Measurements from ENCODE around the gene NR3C2. TPM values are rescaled to one million over a fixed set of nuclear protein-coding genes. Genes with fewer than 3 reads are reported as not detected.

NR3C2 gene
- polyA plus RNA-seq, 1 of the 3 experiments (the other 2 are of a cell fraction): 0.02 TPM

- Histone ChIP-seq H2AFZ (ENCODE audit: low read depth) (no peak overlapping the region), H3K4me2 (no peak overlapping the region), H3K27ac (ENCODE audit: low read depth in 2 of 2, low read length in 1 of 2) (no peak overlapping the region), H3K27me3 (ENCODE audit: insufficient read depth) (no peaks in the 10 kb centered on the region), H3K4me1 (ENCODE audit: control insufficient read depth in 1 of 2, insufficient read depth in 2 of 2, low read depth in 1 of 2, low read length in 1 of 2) (peaks cover 0 to 3% of the 10 kb centered on the region in 2 experiments; a peak in 1 of 4 replicates), H3F3A (replicated peaks; ENCODE audit: insufficient read depth) (no peaks in the 10 kb centered on the region), H3K79me2 (ENCODE audit: insufficient read depth) (no peaks in the 10 kb centered on the region), H3K9ac (no peak overlapping the region), H3K9me2 (no peaks in the 10 kb centered on the region), H3K4me3 (ENCODE audit: low read depth in 2 of 2, low read length in 1 of 2) (no peak overlapping the region), H3K9me3 (no peaks in the 10 kb centered on the region), H3K36me3 (replicated peaks in 1 of 2; ENCODE audit: control insufficient read depth in 1 of 2, insufficient read depth in 2 of 2, low read length in 1 of 2) (no peaks in the 10 kb centered on the region), H4K20me1 (ENCODE audit: insufficient read depth) (no peaks in the 10 kb centered on the region)
- WGBS (ENCODE audit: low lambda C conversion rate): 24% methylated on average over 4 of the region's 4 CpGs
- POLR2A ChIA-PET: no interaction called here
- no peak for TF ChIP-seq FOSL2 (IDR thresholded peaks at IDR 0.05; ENCODE audit: borderline replicate concordance, low read depth)
- TF ChIP-seq RCOR1 (IDR thresholded peaks at IDR 0.05; ENCODE audit: low read length): no peak
- no peak for TF ChIP-seq JUND (IDR thresholded peaks at IDR 0.05)
- TF ChIP-seq EZH2phosphoT487 (IDR thresholded peaks at IDR 0.05; ENCODE audit: borderline replicate concordance, low read depth): no peak
- TF ChIP-seq TEAD4 (IDR thresholded peaks at IDR 0.05; ENCODE audit: borderline replicate concordance, insufficient read depth): no peak
- no peak for TF ChIP-seq POLR2AphosphoS5 (IDR thresholded peaks at IDR 0.05; ENCODE audit: low read depth, low read length)
- TF ChIP-seq MXI1 (IDR thresholded peaks at IDR 0.05; ENCODE audit: low read depth, low read length): no peak
- no peak for TF ChIP-seq CTCF (IDR thresholded peaks at IDR 0.05)
- no peak for TF ChIP-seq PBX3 (IDR thresholded peaks at IDR 0.05)
- no peak for TF ChIP-seq FOXM1 (IDR thresholded peaks at IDR 0.05; ENCODE audit: low read depth)
- no peak for TF ChIP-seq RFX5 (IDR thresholded peaks at IDR 0.05; ENCODE audit: low read length)
- TF ChIP-seq YY1 (IDR thresholded peaks at IDR 0.05; ENCODE audit: low read depth): no peak
- no peak for TF ChIP-seq RXRA (IDR thresholded peaks at IDR 0.05; ENCODE audit: borderline replicate concordance, low read depth)
- no peak for TF ChIP-seq NFIC (IDR thresholded peaks at IDR 0.05; ENCODE audit: borderline replicate concordance)
- no peak for TF ChIP-seq FOXJ3 (CRISPR knock-in tag; IDR thresholded peaks at IDR 0.05)
- TF ChIP-seq MEF2A (IDR thresholded peaks at IDR 0.05; ENCODE audit: borderline replicate concordance, low read depth): no peak
- TF ChIP-seq USF1 (IDR thresholded peaks at IDR 0.05; ENCODE audit: borderline replicate concordance, low read depth): no peak
- no peak for TF ChIP-seq TCF12 (IDR thresholded peaks at IDR 0.05)
- TF ChIP-seq RAD21 (IDR thresholded peaks at IDR 0.05; ENCODE audit: low read length): no peak
- no peak for TF ChIP-seq SMC3 (IDR thresholded peaks at IDR 0.05; ENCODE audit: low read depth, low read length)
- DNase-seq: no peak
- CTCF ChIA-PET: no interaction called here
Observed at GRCh38 chr4:148238811-148239493, 203.3 kb downstream of the NR3C2 start.

Measured in SK-N-SH (cell line).